ENCODE data around the gene GAB1.

DNA sequence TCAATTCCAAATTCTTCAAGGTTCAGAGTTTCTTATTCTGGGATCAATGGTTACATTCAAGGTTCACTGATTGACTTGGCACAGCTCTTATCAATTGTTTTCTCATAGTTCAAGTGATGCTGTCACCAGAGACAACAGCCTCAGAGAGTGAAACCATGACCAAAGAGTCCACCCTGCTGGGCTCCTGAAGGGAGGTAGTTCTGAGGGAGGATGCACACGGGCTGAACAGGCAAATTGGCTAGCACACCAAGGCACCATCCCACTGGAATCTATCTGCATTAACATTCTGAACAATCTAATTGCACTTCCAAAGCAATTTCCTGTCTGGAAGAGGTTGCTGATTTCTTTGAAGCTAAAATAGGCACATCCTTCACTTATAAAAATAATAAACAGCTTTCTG lies 16.6 kb upstream of the GAB1 start:
- no peak for TF ChIP-seq POLR2A (IDR thresholded peaks at IDR 0.05)
- TF ChIP-seq, protein P1, sequence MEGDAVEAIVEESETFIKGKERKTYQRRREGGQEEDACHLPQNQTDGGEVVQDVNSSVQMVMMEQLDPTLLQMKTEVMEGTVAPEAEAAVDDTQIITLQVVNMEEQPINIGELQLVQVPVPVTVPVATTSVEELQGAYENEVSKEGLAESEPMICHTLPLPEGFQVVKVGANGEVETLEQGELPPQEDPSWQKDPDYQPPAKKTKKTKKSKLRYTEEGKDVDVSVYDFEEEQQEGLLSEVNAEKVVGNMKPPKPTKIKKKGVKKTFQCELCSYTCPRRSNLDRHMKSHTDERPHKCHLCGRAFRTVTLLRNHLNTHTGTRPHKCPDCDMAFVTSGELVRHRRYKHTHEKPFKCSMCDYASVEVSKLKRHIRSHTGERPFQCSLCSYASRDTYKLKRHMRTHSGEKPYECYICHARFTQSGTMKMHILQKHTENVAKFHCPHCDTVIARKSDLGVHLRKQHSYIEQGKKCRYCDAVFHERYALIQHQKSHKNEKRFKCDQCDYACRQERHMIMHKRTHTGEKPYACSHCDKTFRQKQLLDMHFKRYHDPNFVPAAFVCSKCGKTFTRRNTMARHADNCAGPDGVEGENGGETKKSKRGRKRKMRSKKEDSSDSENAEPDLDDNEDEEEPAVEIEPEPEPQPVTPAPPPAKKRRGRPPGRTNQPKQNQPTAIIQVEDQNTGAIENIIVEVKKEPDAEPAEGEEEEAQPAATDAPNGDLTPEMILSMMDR (IDR thresholded peaks at IDR 0.05) = no peak
